ENCODE results near the gene BCAS3.

- TF ChIP-seq, protein P1, sequence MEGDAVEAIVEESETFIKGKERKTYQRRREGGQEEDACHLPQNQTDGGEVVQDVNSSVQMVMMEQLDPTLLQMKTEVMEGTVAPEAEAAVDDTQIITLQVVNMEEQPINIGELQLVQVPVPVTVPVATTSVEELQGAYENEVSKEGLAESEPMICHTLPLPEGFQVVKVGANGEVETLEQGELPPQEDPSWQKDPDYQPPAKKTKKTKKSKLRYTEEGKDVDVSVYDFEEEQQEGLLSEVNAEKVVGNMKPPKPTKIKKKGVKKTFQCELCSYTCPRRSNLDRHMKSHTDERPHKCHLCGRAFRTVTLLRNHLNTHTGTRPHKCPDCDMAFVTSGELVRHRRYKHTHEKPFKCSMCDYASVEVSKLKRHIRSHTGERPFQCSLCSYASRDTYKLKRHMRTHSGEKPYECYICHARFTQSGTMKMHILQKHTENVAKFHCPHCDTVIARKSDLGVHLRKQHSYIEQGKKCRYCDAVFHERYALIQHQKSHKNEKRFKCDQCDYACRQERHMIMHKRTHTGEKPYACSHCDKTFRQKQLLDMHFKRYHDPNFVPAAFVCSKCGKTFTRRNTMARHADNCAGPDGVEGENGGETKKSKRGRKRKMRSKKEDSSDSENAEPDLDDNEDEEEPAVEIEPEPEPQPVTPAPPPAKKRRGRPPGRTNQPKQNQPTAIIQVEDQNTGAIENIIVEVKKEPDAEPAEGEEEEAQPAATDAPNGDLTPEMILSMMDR (IDR thresholded peaks at IDR 0.05), result no peak
- TF ChIP-seq POLR2A (IDR thresholded peaks at IDR 0.05), result no peak
Observed at GRCh38 chr17:61310590-61310989, 632.9 kb downstream of the BCAS3 start.

Data from lower leg skin (tissue), 3 donors.